T-helper 1 cell treated with Interleukin-12 subunit alpha and Interleukin-12 subunit beta and Interleukin-4 antibody, amounts not matched to agents 30 μg/mL and 1 μg/mL, for 36 hours (primary cell): Measurements from ENCODE around the gene CYP3A5.
"Not testable (repeated sequence)": the region's sequence is repeated elsewhere in the genome, so short reads cannot be mapped to it uniquely, and the experiment has no call there.

ENCODE experiments used
- H3K27ac Mint-ChIP-seq: one replicate; pipeline ENCODE4 v1.8.0; 2021; ENCODE audit warnings: mild to moderate bottlenecking, mixed read lengths
- H3K27me3 Mint-ChIP-seq: one replicate; pipeline ENCODE4 v1.8.0; 2021; ENCODE audit warnings: low read depth, mixed read lengths
- H3K36me3 Mint-ChIP-seq: one replicate; pipeline ENCODE4 v1.8.0; 2021; ENCODE audit warnings: low read depth, mixed read lengths
- H3K4me1 Mint-ChIP-seq: one replicate; pipeline ENCODE4 v1.8.0; 2021; ENCODE audit warnings: low read depth, mixed read lengths
- H3K4me3 Mint-ChIP-seq: one replicate; pipeline ENCODE4 v1.8.0; 2021; ENCODE audit warnings: mild to moderate bottlenecking, moderate library complexity, mixed read lengths
- H3K9me3 Mint-ChIP-seq: one replicate; pipeline ENCODE4 v1.8.0; 2021; ENCODE audit warnings: mixed read lengths

CYP3A5 gene

GRCh38 chr7:99638731-99639130 is 41.1 kb downstream of the CYP3A5 start:
- Mint-ChIP-seq H3K27me3 (no peaks in the 10 kb centered on the region), H3K4me1 (peaks cover 3% of the 10 kb centered on the region), H3K9me3 (no peaks in the 10 kb centered on the region), H3K4me3 (no peak overlapping the region), H3K36me3 (peaks cover 25% of the 10 kb centered on the region), H3K27ac (no peak overlapping the region)

- not testable (repeated sequence) for H3K27ac Mint-ChIP-seq, H3K27me3 Mint-ChIP-seq, H3K4me3 Mint-ChIP-seq, H3K4me1 Mint-ChIP-seq, H3K9me3 Mint-ChIP-seq
- peaks cover 27% of the 10 kb centered on the region for H3K36me3 Mint-ChIP-seq
These were observed 42.4 kb downstream of the CYP3A5 start for GRCh38 chr7:99637414-99637813.

GRCh38 chr7:99631295-99632109 is 48.3 kb downstream of the CYP3A5 start:
- H3K36me3 Mint-ChIP-seq, result peaks cover 49% of the 10 kb centered on the region
- H3K27me3 Mint-ChIP-seq, result no peaks in the 10 kb centered on the region
- no peak overlapping the region for H3K4me3 Mint-ChIP-seq
- no peaks in the 10 kb centered on the region for H3K9me3 Mint-ChIP-seq
- H3K4me1 Mint-ChIP-seq, result peaks cover 5% of the 10 kb centered on the region
- no peak overlapping the region for H3K27ac Mint-ChIP-seq

- no peak overlapping the region for H3K27ac Mint-ChIP-seq
- peaks cover 61% of the 10 kb centered on the region for H3K36me3 Mint-ChIP-seq
- H3K4me1 Mint-ChIP-seq, result peaks cover 20% of the 10 kb centered on the region
- H3K9me3 Mint-ChIP-seq, result no peaks in the 10 kb centered on the region
- H3K27me3 Mint-ChIP-seq, result no peaks in the 10 kb centered on the region
- no peak overlapping the region for H3K4me3 Mint-ChIP-seq
These were observed 50.2 kb downstream of the CYP3A5 start for GRCh38 chr7:99629643-99630042.

- peaks cover 70% of the 10 kb centered on the region for H3K36me3 Mint-ChIP-seq
- H3K9me3 Mint-ChIP-seq, result no peaks in the 10 kb centered on the region
- no peak overlapping the region for H3K27ac Mint-ChIP-seq
- peaks cover 29% of the 10 kb centered on the region for H3K4me1 Mint-ChIP-seq
- H3K4me3 Mint-ChIP-seq, result no peak overlapping the region
- H3K27me3 Mint-ChIP-seq, result no peaks in the 10 kb centered on the region
These were observed 51.0 kb downstream of the CYP3A5 start for GRCh38 chr7:99628471-99629465.

GRCh38 chr7:99627513-99627912 is 52.3 kb downstream of the CYP3A5 start:
- peaks cover 41% of the 10 kb centered on the region for H3K4me1 Mint-ChIP-seq

GRCh38 chr7:99626661-99627060 is 53.1 kb downstream of the CYP3A5 start:
- Mint-ChIP-seq H3K4me1 (peaks cover 42% of the 10 kb centered on the region), H3K27me3 (no peaks in the 10 kb centered on the region), H3K27ac (no peak overlapping the region), H3K4me3 (no peak overlapping the region), H3K9me3 (no peaks in the 10 kb centered on the region), H3K36me3 (peaks cover 77% of the 10 kb centered on the region)

More at GRCh38 chr7:99627513-99627912, 52.3 kb downstream of the CYP3A5 start:
- H3K27ac Mint-ChIP-seq, result no peak overlapping the region
- H3K36me3 Mint-ChIP-seq, result peaks cover 76% of the 10 kb centered on the region
- H3K4me3 Mint-ChIP-seq, result no peak overlapping the region
- H3K27me3 Mint-ChIP-seq, result no peaks in the 10 kb centered on the region
- no peaks in the 10 kb centered on the region for H3K9me3 Mint-ChIP-seq

GRCh38 chr7:99625961-99626360 is 53.8 kb downstream of the CYP3A5 start:
- H3K4me3 Mint-ChIP-seq, result no peak overlapping the region
- peaks cover 80% of the 10 kb centered on the region for H3K36me3 Mint-ChIP-seq
- H3K9me3 Mint-ChIP-seq, result no peaks in the 10 kb centered on the region
- peaks cover 45% of the 10 kb centered on the region for H3K4me1 Mint-ChIP-seq
- H3K27ac Mint-ChIP-seq, result peak overlapping the region; percentile 42
- no peaks in the 10 kb centered on the region for H3K27me3 Mint-ChIP-seq

GRCh38 chr7:99625321-99625720 is 54.5 kb downstream of the CYP3A5 start:
- peak overlapping the region; percentile 89 for H3K27ac Mint-ChIP-seq
- peak overlapping the region; percentile 78 for H3K4me3 Mint-ChIP-seq
- no peaks in the 10 kb centered on the region for H3K27me3 Mint-ChIP-seq
- peaks cover 45% of the 10 kb centered on the region for H3K4me1 Mint-ChIP-seq
- no peaks in the 10 kb centered on the region for H3K9me3 Mint-ChIP-seq
- H3K36me3 Mint-ChIP-seq, result peaks cover 79% of the 10 kb centered on the region

GRCh38 chr7:99624484-99624883 is 55.3 kb downstream of the CYP3A5 start:
- H3K36me3 Mint-ChIP-seq, result peaks cover 76% of the 10 kb centered on the region
- no peaks in the 10 kb centered on the region for H3K27me3 Mint-ChIP-seq
- peak overlapping the region; percentile 78 for H3K4me3 Mint-ChIP-seq
- peaks cover 45% of the 10 kb centered on the region for H3K4me1 Mint-ChIP-seq
- peak overlapping the region; percentile 89 for H3K27ac Mint-ChIP-seq
- H3K9me3 Mint-ChIP-seq, result no peaks in the 10 kb centered on the region

- Mint-ChIP-seq H3K27me3 (no peaks in the 10 kb centered on the region), H3K9me3 (no peaks in the 10 kb centered on the region), H3K4me3 (peak overlapping the region; percentile 78), H3K27ac (peak overlapping the region; percentile 89), H3K36me3 (peaks cover 80% of the 10 kb centered on the region), H3K4me1 (peaks cover 50% of the 10 kb centered on the region)
These were observed 55.9 kb downstream of the CYP3A5 start for GRCh38 chr7:99623702-99624447.

- Mint-ChIP-seq H3K9me3 (no peaks in the 10 kb centered on the region), H3K27ac (peak overlapping the region; percentile 89), H3K4me3 (peak overlapping the region; percentile 78), H3K36me3 (peaks cover 79% of the 10 kb centered on the region), H3K27me3 (no peaks in the 10 kb centered on the region), H3K4me1 (peaks cover 55% of the 10 kb centered on the region)
These were observed 56.6 kb downstream of the CYP3A5 start for GRCh38 chr7:99623091-99623693.

- peaks cover 60% of the 10 kb centered on the region for H3K4me1 Mint-ChIP-seq
- H3K9me3 Mint-ChIP-seq, result no peaks in the 10 kb centered on the region
- H3K36me3 Mint-ChIP-seq, result peaks cover 78% of the 10 kb centered on the region
- H3K27ac Mint-ChIP-seq, result peak overlapping the region; percentile 89
- H3K4me3 Mint-ChIP-seq, result no peak overlapping the region
- H3K27me3 Mint-ChIP-seq, result no peaks in the 10 kb centered on the region
These were observed 57.2 kb downstream of the CYP3A5 start for GRCh38 chr7:99622596-99622995.

- H3K9me3 Mint-ChIP-seq, result no peaks in the 10 kb centered on the region
- H3K4me1 Mint-ChIP-seq, result peaks cover 65% of the 10 kb centered on the region
- H3K36me3 Mint-ChIP-seq, result peaks cover 72% of the 10 kb centered on the region
- H3K4me3 Mint-ChIP-seq, result no peak overlapping the region
- H3K27ac Mint-ChIP-seq, result peak overlapping the region; percentile 37
- no peaks in the 10 kb centered on the region for H3K27me3 Mint-ChIP-seq
These were observed 58.5 kb downstream of the CYP3A5 start for GRCh38 chr7:99621271-99621670.
